KOPT-K1 (cell line): Measurements from ENCODE around the gene AARS1.
"Not testable (repeated sequence)": the region's sequence is repeated elsewhere in the genome, so short reads cannot be mapped to it uniquely, and the experiment has no call there.

ENCODE experiments used
- H3K27ac ChIP-seq: fragments of 200-600 bp; sonication (generic); 2 replicates; pipeline ENCODE4 v1.5.1; 2016; ENCODE audit warnings: antibody characterized with exemption, mild to moderate bottlenecking, low read depth, low read length; ENCODE audit not compliant: poor library complexity, severe bottlenecking
- H3K36me3 ChIP-seq: fragments of 200-600 bp; sonication (generic); 2 replicates; pipeline ENCODE4 v1.5.1; 2017; ENCODE audit warnings: antibody characterized with exemption, mild to moderate bottlenecking, low read length, moderate library complexity; ENCODE audit not compliant: insufficient read depth
- H3K9me3 ChIP-seq: fragments of 200-600 bp; sonication (generic); 2 replicates; pipeline ENCODE4 v1.5.1; 2017; ENCODE audit warnings: antibody characterized with exemption, low read length, mild to moderate bottlenecking; ENCODE audit not compliant: insufficient read depth, poor library complexity, severe bottlenecking

The AARS1 gene

GRCh38 chr16:70289229-70290094 lies at the start of gene AARS1:
AARS1 (minus strand) TSS chr16:70289506; CDS start chr16:70282763, 6,743 bp downstream.
- Histone ChIP-seq H3K9me3 (no peaks in the 10 kb centered on the region), H3K36me3 (peaks cover 14% of the 10 kb centered on the region), H3K27ac (peak within 1 kb of the TSS; percentile 96)

GRCh38 chr16:70337814-70338213 lies 48.5 kb upstream of the AARS1 start:
- Histone ChIP-seq H3K9me3 (no peaks in the 10 kb centered on the region), H3K36me3 (no peaks in the 10 kb centered on the region), H3K27ac (no peak overlapping the region)

GRCh38 chr16:70332728-70333127 lies 43.4 kb upstream of the AARS1 start:
- not testable (repeated sequence) for H3K36me3 ChIP-seq, H3K9me3 ChIP-seq, H3K27ac ChIP-seq

- Histone ChIP-seq H3K27ac (no peak overlapping the region), H3K36me3 (no peaks in the 10 kb centered on the region), H3K9me3 (no peaks in the 10 kb centered on the region)
Measured at GRCh38 chr16:70331588-70332358, 42.5 kb upstream of the AARS1 start.

GRCh38 chr16:70331091-70331490 lies 41.8 kb upstream of the AARS1 start:
- Histone ChIP-seq H3K36me3 (no peaks in the 10 kb centered on the region), H3K27ac (no peak overlapping the region), H3K9me3 (no peaks in the 10 kb centered on the region)

- no peaks in the 10 kb centered on the region for H3K36me3 ChIP-seq
- no peak overlapping the region for H3K27ac ChIP-seq
- no peaks in the 10 kb centered on the region for H3K9me3 ChIP-seq
Measured at GRCh38 chr16:70324998-70325747, 35.9 kb upstream of the AARS1 start.

- Histone ChIP-seq H3K27ac (no peak overlapping the region), H3K36me3 (no peaks in the 10 kb centered on the region), H3K9me3 (no peaks in the 10 kb centered on the region)
Measured at GRCh38 chr16:70320121-70320520, 30.8 kb upstream of the AARS1 start.

GRCh38 chr16:70307726-70308125 lies 18.4 kb upstream of the AARS1 start:
- H3K27ac ChIP-seq, H3K36me3 ChIP-seq, H3K9me3 ChIP-seq: not testable (repeated sequence)

- H3K27ac ChIP-seq = no peak overlapping the region
- no peaks in the 10 kb centered on the region for H3K36me3 ChIP-seq
Measured at GRCh38 chr16:70306880-70307279, 17.6 kb upstream of the AARS1 start.

GRCh38 chr16:70304892-70305448 lies 15.7 kb upstream of the AARS1 start:
- Histone ChIP-seq H3K36me3 (no peaks in the 10 kb centered on the region), H3K9me3 (peaks cover 22% of the 10 kb centered on the region), H3K27ac (no peak overlapping the region)

More at GRCh38 chr16:70306880-70307279, 17.6 kb upstream of the AARS1 start:
- H3K9me3 ChIP-seq = peaks cover 5% of the 10 kb centered on the region

GRCh38 chr16:70302745-70303144 lies 13.4 kb upstream of the AARS1 start:
- Histone ChIP-seq H3K36me3 (no peaks in the 10 kb centered on the region), H3K27ac (no peak overlapping the region), H3K9me3 (peaks cover 22% of the 10 kb centered on the region)

- Histone ChIP-seq H3K36me3 (no peaks in the 10 kb centered on the region), H3K27ac (no peak overlapping the region), H3K9me3 (peaks cover 22% of the 10 kb centered on the region)
Measured at GRCh38 chr16:70301121-70301520, 11.8 kb upstream of the AARS1 start.

GRCh38 chr16:70298988-70299938 lies 10.0 kb upstream of the AARS1 start, which contains the start of gene DDX19B:
DDX19B (plus strand) TSS chr16:70299186; CDS start chr16:70299298, 112 bp downstream.
- peaks cover 22% of the 10 kb centered on the region for H3K9me3 ChIP-seq
- no peak within 1 kb of the TSS for H3K27ac ChIP-seq
- H3K36me3 ChIP-seq = no peaks in the 10 kb centered on the region

- no peaks in the 10 kb centered on the region for H3K36me3 ChIP-seq
- H3K27ac ChIP-seq = no peak overlapping the region
- peaks cover 5% of the 10 kb centered on the region for H3K9me3 ChIP-seq
Measured at GRCh38 chr16:70295634-70296033, 6.3 kb upstream of the AARS1 start.
